NB4 (cell line): ENCODE measurements around the gene CIT.

Source experiments
- DNase-seq: peaks from one replicate; pipeline ENCODE4 v3.0.0; 2010; ENCODE audit warnings: low read depth
- H3K4me3 ChIP-seq: one replicate; pipeline ENCODE4 v1.5.1; 2011; ENCODE audit warnings: mild to moderate bottlenecking, low read depth, low read length, moderate library complexity
- MYC ChIP-seq: IDR thresholded peaks from 2 replicates; pipeline ENCODE4 v1.6.1; 2011; ENCODE audit warnings: low read depth, low read length
- POLR2A ChIP-seq: IDR thresholded peaks from 2 replicates; pipeline ENCODE4 v1.6.1; 2011; ENCODE audit warnings: mild to moderate bottlenecking; ENCODE audit not compliant: insufficient read length; ENCODE audit errors: extremely low read depth
- TF ChIP-seq, protein P1 (sequence below): IDR thresholded peaks from 2 replicates; pipeline ENCODE4 v1.6.1; 2011; ENCODE audit warnings: low read depth, low read length
- TF ChIP-seq, protein P2 (sequence below): IDR thresholded peaks from one replicate; pipeline ENCODE4 v1.5.1; 2012; ENCODE audit warnings: low read depth, low read length

Gene CIT

GRCh38 chr12:119652665-119653064 is 224.5 kb downstream of the CIT start:
- no peak overlapping the region for H3K4me3 ChIP-seq
- no peak for DNase-seq
- no peak for TF ChIP-seq POLR2A
- no peak for TF ChIP-seq MYC
- TF ChIP-seq, protein P1, sequence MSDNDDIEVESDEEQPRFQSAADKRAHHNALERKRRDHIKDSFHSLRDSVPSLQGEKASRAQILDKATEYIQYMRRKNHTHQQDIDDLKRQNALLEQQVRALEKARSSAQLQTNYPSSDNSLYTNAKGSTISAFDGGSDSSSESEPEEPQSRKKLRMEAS, result no peak
- TF ChIP-seq, protein P2, sequence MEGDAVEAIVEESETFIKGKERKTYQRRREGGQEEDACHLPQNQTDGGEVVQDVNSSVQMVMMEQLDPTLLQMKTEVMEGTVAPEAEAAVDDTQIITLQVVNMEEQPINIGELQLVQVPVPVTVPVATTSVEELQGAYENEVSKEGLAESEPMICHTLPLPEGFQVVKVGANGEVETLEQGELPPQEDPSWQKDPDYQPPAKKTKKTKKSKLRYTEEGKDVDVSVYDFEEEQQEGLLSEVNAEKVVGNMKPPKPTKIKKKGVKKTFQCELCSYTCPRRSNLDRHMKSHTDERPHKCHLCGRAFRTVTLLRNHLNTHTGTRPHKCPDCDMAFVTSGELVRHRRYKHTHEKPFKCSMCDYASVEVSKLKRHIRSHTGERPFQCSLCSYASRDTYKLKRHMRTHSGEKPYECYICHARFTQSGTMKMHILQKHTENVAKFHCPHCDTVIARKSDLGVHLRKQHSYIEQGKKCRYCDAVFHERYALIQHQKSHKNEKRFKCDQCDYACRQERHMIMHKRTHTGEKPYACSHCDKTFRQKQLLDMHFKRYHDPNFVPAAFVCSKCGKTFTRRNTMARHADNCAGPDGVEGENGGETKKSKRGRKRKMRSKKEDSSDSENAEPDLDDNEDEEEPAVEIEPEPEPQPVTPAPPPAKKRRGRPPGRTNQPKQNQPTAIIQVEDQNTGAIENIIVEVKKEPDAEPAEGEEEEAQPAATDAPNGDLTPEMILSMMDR, result no peak

DNA sequence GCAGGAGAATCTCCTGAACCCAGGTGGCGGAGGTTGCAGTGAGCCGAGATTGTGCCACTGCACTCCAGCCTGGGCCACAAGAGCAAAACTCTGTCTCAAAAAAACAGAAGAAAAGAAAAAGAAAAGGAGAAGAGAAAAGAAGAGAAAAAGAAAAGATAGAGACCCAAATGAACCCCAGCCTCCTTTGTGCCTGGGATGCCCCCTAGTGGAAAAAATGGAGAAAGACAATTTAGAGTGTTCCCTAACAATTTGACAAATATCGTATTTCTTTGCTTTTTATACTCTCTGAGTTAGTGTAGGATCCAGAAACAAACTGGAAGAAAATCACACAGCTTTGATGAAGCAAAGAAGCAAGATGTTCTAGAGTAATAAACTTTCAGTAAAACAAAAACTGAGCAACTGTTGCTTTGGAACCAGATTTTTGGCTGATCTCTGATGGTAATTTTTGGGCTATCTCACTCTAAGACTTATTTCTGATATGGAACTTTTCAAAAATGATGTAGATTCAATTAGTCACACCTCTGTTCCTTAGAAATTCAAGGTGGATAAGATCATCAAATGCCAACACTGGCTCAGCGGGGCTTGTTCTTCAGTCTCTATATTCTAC is 227.8 kb downstream of the CIT start:
- peak; percentile 33 for DNase-seq

GRCh38 chr12:119645535-119646059 is 231.5 kb downstream of the CIT start:
- H3K4me3 ChIP-seq, result no peak overlapping the region

More for the DNA sequence above, 227.8 kb downstream of the CIT start:
- TF ChIP-seq, protein P1, result no peak
- TF ChIP-seq POLR2A, result no peak
- TF ChIP-seq MYC, result no peak
- TF ChIP-seq, protein P2, result peak; percentile 79
- no peak overlapping the region for H3K4me3 ChIP-seq

DNA sequence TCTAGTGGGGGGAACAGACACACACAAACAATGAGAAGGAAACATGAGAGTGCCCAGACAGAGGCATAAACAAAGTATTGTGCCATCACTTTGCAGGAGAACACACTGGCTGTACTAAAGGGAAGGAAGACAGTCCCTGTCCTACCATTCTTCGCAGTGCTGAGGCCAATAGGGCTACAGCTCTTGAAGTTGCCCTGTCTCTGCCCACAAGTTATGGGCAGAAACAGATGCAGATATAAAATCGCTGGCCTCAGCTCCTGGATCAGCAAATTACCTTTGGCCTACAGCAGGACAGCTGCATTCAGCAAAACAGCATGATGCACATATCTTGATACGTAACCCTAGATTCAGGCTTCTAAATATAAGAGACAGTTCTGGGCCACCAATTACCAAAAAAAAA is 232.2 kb downstream of the CIT start:
- no peak for DNase-seq
- TF ChIP-seq, protein P1, result no peak
- TF ChIP-seq, protein P2, result no peak
- TF ChIP-seq POLR2A (no peak), MYC (no peak)
- H3K4me3 ChIP-seq, result no peak overlapping the region

More at GRCh38 chr12:119645535-119646059, 231.5 kb downstream of the CIT start:
- no peak for DNase-seq
- TF ChIP-seq POLR2A, result no peak
- TF ChIP-seq, protein P2, result no peak
- TF ChIP-seq, protein P1, result no peak
- no peak for TF ChIP-seq MYC

DNA sequence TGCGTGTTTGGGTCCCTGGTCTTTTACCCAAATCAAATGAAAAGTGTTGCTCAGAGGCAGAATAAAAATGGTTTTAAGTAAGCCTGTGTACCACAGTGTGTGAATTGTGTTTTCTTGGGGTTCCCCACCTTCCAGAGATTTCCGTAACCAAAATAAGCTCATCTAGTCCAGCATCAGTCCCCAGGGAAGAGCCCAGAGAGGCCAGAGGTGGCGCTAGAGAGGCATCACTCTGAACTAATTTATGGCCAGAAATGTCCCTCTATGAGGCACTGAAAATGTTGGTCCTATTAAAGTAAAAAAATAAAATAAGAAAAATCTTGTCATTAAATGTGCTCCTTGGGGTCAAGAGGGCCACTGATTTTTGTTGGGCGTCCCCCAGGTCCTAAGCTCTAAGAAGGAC is 234.1 kb downstream of the CIT start:
- no peak overlapping the region for H3K4me3 ChIP-seq
- TF ChIP-seq POLR2A (no peak), MYC (no peak)
- TF ChIP-seq, protein P1, result no peak
- TF ChIP-seq, protein P2, result peak; percentile 71
- DNase-seq, result peak; percentile 20
